Measurements from ENCODE around the gene ELP1.

Gene ELP1

GRCh38 chr9:108869092-108869725 is 64.7 kb downstream of the ELP1 start:
- Mint-ChIP-seq H3K27me3 (ENCODE audit: low read depth) (no peaks in the 10 kb centered on the region), H3K4me3 (no peak overlapping the region), H3K9me3 (peaks cover 6% of the 10 kb centered on the region), H3K27ac (no peak overlapping the region), H3K36me3 (ENCODE audit: low read depth) (peaks cover 68% of the 10 kb centered on the region), H3K4me1 (peaks cover 9% of the 10 kb centered on the region)
- TF ChIP-seq CTCF (IDR thresholded peaks at IDR 0.05; ENCODE audit: unreplicated experiment in 3 of 3), result no peak

- Mint-ChIP-seq H3K36me3 (ENCODE audit: low read depth) (peaks cover 55% of the 10 kb centered on the region), H3K27ac (no peak overlapping the region), H3K9me3 (peaks cover 6% of the 10 kb centered on the region), H3K4me1 (peaks cover 9% of the 10 kb centered on the region), H3K27me3 (ENCODE audit: low read depth) (no peaks in the 10 kb centered on the region), H3K4me3 (no peak overlapping the region)
- no peak for TF ChIP-seq CTCF (IDR thresholded peaks at IDR 0.05; ENCODE audit: unreplicated experiment in 3 of 3)
Measured at GRCh38 chr9:108867829-108868228, 66.1 kb downstream of the ELP1 start.

- Mint-ChIP-seq H3K27me3 (ENCODE audit: low read depth) (no peaks in the 10 kb centered on the region), H3K9me3 (peaks cover 6% of the 10 kb centered on the region), H3K36me3 (ENCODE audit: low read depth) (peaks cover 52% of the 10 kb centered on the region), H3K4me3 (no peak overlapping the region), H3K27ac (no peak overlapping the region), H3K4me1 (peaks cover 9% of the 10 kb centered on the region)
- no peak for TF ChIP-seq CTCF (IDR thresholded peaks at IDR 0.05; ENCODE audit: unreplicated experiment in 3 of 3)
Measured at GRCh38 chr9:108867116-108867515, 66.8 kb downstream of the ELP1 start.

DNA sequence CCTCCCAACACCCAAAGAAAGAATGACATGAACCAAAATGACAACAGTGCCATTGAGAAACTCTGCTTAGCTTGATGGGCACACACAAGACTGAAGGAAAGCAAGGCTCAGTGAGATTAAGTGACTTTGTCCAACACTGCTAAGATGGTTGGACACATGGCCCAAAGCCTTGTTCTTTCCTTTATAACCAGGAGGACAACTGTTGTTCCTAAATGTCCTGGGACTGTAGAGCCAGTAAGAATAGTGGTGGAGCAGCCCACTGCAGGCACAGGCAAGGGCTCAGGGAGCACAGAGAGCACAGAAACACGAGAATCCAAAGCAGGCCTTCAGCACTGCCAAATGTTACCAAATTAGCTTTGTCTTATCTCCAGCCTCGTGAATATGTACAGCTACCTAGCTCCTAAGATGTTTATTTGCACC is 67.9 kb downstream of the ELP1 start:
- no peak overlapping the region for H3K4me3 Mint-ChIP-seq
- H3K4me1 Mint-ChIP-seq, result peaks cover 9% of the 10 kb centered on the region
- no peak for TF ChIP-seq CTCF (IDR thresholded peaks at IDR 0.05; ENCODE audit: unreplicated experiment in 3 of 3)
- no peak overlapping the region for H3K27ac Mint-ChIP-seq
- H3K27me3 Mint-ChIP-seq (ENCODE audit: low read depth), result no peaks in the 10 kb centered on the region
- peaks cover 41% of the 10 kb centered on the region for H3K36me3 Mint-ChIP-seq (ENCODE audit: low read depth)
- no peaks in the 10 kb centered on the region for H3K9me3 Mint-ChIP-seq

GRCh38 chr9:108865037-108865436 is 68.9 kb downstream of the ELP1 start:
- Mint-ChIP-seq H3K9me3 (no peaks in the 10 kb centered on the region), H3K27me3 (ENCODE audit: low read depth) (no peaks in the 10 kb centered on the region), H3K36me3 (ENCODE audit: low read depth) (peaks cover 31% of the 10 kb centered on the region), H3K4me3 (no peak overlapping the region), H3K4me1 (peaks cover 9% of the 10 kb centered on the region), H3K27ac (no peak overlapping the region)
- TF ChIP-seq CTCF (IDR thresholded peaks at IDR 0.05; ENCODE audit: unreplicated experiment in 3 of 3), result no peak

DNA sequence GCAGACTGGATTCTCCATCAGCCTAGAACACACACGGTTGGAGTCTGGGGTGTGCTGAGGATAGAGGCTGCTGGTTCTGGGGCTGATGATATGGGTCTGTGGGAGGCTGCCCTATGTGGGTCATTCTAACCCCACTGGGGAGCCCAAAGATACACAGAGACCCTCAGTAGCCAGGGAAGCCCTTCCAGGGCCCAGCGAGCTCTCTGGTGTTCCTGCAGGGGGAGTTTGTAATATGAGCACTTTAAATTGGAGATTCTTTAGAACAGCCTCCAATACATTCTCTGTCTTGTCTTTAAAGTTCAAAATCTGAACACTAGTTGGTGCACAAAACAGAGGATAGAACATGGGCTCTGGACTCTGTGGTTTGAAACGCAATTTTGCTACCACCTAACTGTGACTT is 69.5 kb downstream of the ELP1 start:
- no peak for TF ChIP-seq CTCF (IDR thresholded peaks at IDR 0.05; ENCODE audit: unreplicated experiment in 3 of 3)

More for the DNA sequence above, 69.5 kb downstream of the ELP1 start:
- Mint-ChIP-seq H3K4me3 (no peak overlapping the region), H3K27ac (no peak overlapping the region), H3K36me3 (ENCODE audit: low read depth) (peaks cover 28% of the 10 kb centered on the region), H3K4me1 (peaks cover 9% of the 10 kb centered on the region), H3K9me3 (peaks cover 2% of the 10 kb centered on the region), H3K27me3 (ENCODE audit: low read depth) (no peaks in the 10 kb centered on the region)

All from nephron (organoid).